Posterior vena cava (tissue), 2 donors: ENCODE measurements around the gene TTC5. TPM values are rescaled to one million over a fixed set of nuclear protein-coding genes. Genes with fewer than 3 reads are reported as not detected.
"Not testable (repeated sequence)": the region's sequence is repeated elsewhere in the genome, so short reads cannot be mapped to it uniquely, and the experiment has no call there.

ENCODE experiments used
- DNase-seq: peaks from one replicate; pipeline ENCODE4 v3.0.0-alpha.2; 2020; ENCODE audit warnings: low spot score
- intact Hi-C, 2 donors: fragments of 100-400 bp; cut with DNase I; formaldehyde crosslinking; loops; one replicate each; pipeline versions ENCODE4 v1.14.1 to v1.14.2; 2022 to 2023
- total RNA-seq, 2 donors: library from RNA; stranded (reverse); fragmentation: NEBNext Ultra II Directional; extraction: Animal tissue kit (Norgen Biotek cat#: 25700); gene quantifications; one replicate each; pipeline ENCODE4 v1.2.1, GENCODE V29; 2021
- donor health status: DM: yes; HTN: yes; CAD: no.
- donor health status: DM: yes; HTN: yes; CAD: no.

Gene TTC5
- total RNA-seq, 2 donors from 2014 or later: 12.4 to 15.0 TPM

GRCh38 chr14:20328705-20329104 is 23.0 kb upstream of the TTC5 start:
- DNase-seq: no peak
- intact Hi-C loops: loop anchor here in 1 of 2 donors (10.0 kb wide), 1 partner anchor 276 kb away; no protein-coding TSS in a partner anchor

DNA sequence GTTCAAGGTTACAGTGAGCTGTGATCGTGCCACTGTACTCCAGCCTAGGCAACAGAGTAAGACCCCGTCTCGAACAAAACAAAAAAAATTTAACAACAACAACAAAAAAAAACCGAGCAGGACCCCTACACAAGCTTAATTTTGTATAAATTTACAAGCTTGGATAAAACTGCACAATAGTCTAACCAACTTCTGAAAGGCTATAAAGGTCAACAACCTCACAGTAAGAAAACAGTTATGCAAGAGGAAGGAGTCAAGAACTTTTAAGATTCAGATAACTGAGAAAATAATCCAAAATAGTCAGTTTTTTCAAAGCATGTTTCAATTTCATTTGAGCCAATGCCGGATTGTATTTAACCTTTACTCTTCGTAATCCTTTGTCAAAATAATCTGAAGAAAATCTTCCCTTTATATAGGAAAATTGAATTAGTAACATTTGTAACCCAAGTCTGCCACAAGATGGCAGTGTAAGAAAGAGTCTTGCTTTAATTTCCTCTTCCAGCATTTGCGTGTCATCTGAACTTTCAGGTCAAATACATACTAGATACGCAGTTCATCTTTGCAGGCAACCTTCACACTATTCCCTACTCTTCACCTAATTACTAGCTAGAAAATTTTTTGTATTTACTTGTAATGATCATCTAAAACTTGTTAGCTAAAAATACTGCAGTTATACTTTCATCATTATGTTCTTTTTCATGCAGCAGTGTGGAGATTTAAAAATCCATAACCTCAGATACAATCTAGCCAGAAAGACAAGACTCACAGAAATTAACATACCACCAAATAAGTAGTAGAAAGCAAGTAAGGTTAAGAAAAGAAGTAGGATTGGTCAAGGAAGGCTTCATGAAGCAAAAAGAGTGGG is 21.5 kb upstream of the TTC5 start:
- intact Hi-C loops: loop anchor here in 1 of 2 donors (10.0 kb wide), 1 partner anchor 278 kb away; no protein-coding TSS in a partner anchor
- no peak for DNase-seq

DNA sequence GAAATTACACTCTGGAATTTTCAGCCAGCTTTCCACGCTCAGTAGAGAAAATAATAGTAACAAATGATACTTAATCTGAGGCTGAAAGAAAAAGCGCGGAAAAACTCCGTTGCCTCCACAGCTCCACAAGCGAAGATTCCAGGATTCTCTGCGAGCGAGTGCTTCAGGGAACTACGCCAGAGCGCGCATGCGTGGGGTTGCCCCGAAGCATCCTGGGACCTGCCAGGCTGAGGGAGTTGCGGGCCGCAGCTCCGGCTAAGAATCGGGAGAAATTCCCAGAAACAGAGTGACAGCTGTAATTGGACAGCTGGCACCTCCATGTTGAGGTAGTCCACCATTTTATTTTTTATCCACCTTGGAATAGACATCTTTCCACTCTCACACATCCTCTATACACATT is 12.0 kb upstream of the TTC5 start:
- no peak for DNase-seq
- intact Hi-C loops: no loop called here

- no peak for DNase-seq
- intact Hi-C loops: no loop called here
These were observed 8.3 kb upstream of the TTC5 start for GRCh38 chr14:20314026-20314425.

- intact Hi-C loops: no loop called here
- DNase-seq: no peak
These were observed 300 bp upstream of the TTC5 start for GRCh38 chr14:20306079-20306423.

GRCh38 chr14:20302042-20302755 is 3.6 kb downstream of the TTC5 start:
- no peak for DNase-seq
- intact Hi-C loops: no loop called here

- intact Hi-C loops: no loop called here
- no peak for DNase-seq
These were observed 10.7 kb downstream of the TTC5 start for GRCh38 chr14:20295067-20295466.

DNA sequence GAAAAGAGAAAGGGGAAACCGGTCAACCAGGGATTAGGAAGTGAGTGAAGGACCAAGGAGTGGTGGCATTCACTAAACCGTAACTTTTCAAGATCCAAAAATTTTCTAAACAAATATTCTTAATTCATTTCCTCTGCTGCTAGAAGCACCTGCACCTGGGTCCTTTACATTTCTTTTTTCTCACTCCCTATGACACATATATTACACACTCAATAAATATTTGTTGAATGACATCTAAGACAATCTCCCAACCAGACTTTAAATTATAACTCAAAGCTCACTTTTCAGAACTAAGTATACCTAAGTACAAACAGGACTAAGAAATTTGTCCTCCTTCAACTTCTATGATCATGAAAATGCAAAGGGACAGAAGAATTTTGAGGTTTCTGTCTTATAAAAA is 11.1 kb downstream of the TTC5 start:
- no peak for DNase-seq

DNA sequence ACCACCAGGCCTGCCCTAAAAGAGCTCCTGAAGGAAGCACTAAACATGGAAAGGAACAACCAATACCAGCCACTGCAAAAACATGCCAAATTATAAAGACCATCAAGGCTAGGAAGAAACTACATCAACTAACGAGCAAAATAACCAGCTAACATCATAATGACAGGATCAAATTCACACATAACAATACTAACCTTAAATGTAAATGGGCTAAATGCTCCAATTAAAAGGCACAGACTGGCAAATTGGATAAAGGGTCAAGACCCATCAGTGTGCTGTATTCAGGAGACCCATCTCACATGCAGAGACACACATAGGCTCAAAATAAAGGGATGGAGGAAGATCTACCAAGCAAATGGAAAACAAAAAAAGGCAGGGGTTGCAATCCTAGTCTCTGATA is 23.8 kb downstream of the TTC5 start:
- DNase-seq, intact Hi-C loops: not testable (repeated sequence)

More for the DNA sequence above, 11.1 kb downstream of the TTC5 start:
- intact Hi-C loops: no loop called here

GRCh38 chr14:20280265-20280664 is 25.5 kb downstream of the TTC5 start:
- intact Hi-C loops, DNase-seq: not testable (repeated sequence)

- DNase-seq: no peak
- intact Hi-C loops: no loop called here
These were observed 27.3 kb downstream of the TTC5 start for GRCh38 chr14:20278414-20278813.

GRCh38 chr14:20277409-20277808 is 28.3 kb downstream of the TTC5 start:
- DNase-seq: no peak
- intact Hi-C loops: no loop called here

- DNase-seq: no peak
- intact Hi-C loops: no loop called here
These were observed 31.7 kb downstream of the TTC5 start for GRCh38 chr14:20274062-20274461.

- DNase-seq, intact Hi-C loops: not testable (repeated sequence)
These were observed 41.4 kb downstream of the TTC5 start for GRCh38 chr14:20264361-20264760.

DNA sequence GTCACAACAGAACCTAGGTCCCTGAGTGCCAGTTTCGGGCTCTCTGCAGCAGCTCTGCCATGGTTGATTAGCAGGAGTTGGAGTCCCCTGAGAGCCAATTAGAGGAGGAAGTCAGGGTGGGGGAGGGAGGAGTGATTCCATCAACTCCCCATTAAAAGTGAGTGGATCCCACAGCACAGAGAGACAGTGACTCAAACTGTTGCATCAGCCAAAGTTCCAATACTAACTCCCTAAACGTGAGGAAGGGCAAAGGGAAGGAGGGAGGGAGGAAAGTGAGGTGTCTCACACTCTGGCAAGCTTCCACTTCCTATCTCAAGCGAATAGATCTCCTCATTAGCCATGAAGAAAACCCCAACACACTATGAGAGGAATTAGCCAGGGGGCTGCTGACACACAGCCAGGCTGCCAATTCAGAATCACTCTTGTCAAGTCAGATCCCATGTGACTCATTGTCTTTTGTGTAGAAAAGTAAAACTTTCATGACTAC is 43.1 kb downstream of the TTC5 start:
- intact Hi-C loops: no loop called here
- no peak for DNase-seq

DNA sequence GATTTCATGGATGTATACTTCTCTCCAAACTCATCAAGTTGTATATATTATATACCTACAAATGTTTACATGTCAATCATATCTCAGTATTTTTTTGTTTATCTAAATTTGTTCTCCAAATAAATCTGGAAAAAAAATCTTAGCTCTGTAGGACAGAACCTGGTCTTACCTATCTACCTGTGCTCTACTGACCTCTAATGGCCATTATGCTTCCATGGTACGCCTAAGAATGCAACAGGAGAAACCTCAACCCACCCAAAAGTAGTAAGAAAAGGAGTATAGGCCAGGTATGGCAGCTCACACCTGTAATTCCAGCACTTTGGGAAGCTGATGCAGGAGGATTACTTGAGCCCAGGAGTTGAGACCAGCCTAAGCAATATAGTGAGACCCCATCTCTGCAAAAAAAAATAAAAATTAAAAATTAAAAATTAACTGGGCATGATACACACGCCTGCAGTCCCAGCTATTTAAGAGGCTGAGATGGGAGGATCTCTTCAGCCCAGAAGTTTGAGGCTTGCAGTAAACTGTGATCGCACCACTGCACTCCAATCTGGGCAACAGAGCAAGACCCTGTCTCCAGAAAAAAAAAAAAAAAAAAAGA is 58.0 kb downstream of the TTC5 start:
- DNase-seq: no peak
- intact Hi-C loops: no loop called here
